ENCODE results near the gene SLC15A1. TPM values are rescaled to one million over a fixed set of nuclear protein-coding genes. Genes with fewer than 3 reads are reported as not detected.

SLC15A1 gene
- polyA plus RNA-seq, 1 experiment, result not detected

- Histone ChIP-seq H3K9me3 (ENCODE audit: control insufficient read depth, insufficient read depth, low read length) (no peaks in the 10 kb centered on the region), H3K4me3 (ENCODE audit: low read depth, low read length) (no peak overlapping the region), H3K27me3 (ENCODE audit: control insufficient read depth, insufficient read depth, low read length) (peaks cover 13% of the 10 kb centered on the region), H3K27ac (ENCODE audit: low read depth, low read length) (no peak overlapping the region)
- TF ChIP-seq CTCF (IDR thresholded peaks at IDR 0.05; ENCODE audit: low read depth, low read length), result no peak
- no peak for DNase-seq (ENCODE audit: low read depth, low spot score)
- POLR2A ChIA-PET, result no interaction called here
- CTCF ChIA-PET, result no interaction called here
Observed at GRCh38 chr13:98706446-98707110, 45.9 kb downstream of the SLC15A1 start.

DNA sequence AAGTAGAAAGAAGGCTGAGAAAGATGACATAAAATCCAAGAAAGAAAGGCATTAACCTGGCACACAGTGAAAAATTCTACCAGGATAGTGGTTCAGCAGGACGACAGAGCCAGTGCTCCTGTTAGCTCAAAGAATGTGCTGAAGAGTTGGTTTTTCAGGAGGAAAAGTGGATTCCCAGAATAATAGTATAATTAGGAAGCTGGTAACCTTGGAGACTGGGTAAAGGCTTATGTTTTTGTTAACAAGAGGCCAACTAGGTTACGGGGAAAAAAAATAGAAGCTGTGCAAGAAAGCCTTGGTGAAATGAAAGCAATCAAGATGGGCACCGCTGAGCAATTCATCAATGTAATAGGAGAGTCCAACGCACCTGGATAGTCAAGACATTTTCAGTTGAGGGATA, 54.7 kb downstream of the SLC15A1 start:
- Histone ChIP-seq H3K4me3 (ENCODE audit: low read depth, low read length) (no peak overlapping the region), H3K9me3 (ENCODE audit: control insufficient read depth, insufficient read depth, low read length) (no peaks in the 10 kb centered on the region), H3K27me3 (ENCODE audit: control insufficient read depth, insufficient read depth, low read length) (peaks cover 4% of the 10 kb centered on the region), H3K27ac (ENCODE audit: low read depth, low read length) (no peak overlapping the region)
- CTCF ChIA-PET, result no interaction called here
- no peak for DNase-seq (ENCODE audit: low read depth, low spot score)
- no peak for TF ChIP-seq CTCF (IDR thresholded peaks at IDR 0.05; ENCODE audit: low read depth, low read length)
- POLR2A ChIA-PET, result no interaction called here

- ChIA-PET POLR2A (no interaction called here), CTCF (interaction anchor here (0.8 to 1.3 kb wide), 3 partner anchors 9 to 743 kb away, joined by 3 read pairs; no protein-coding TSS in a partner anchor)
- no peak for TF ChIP-seq CTCF (IDR thresholded peaks at IDR 0.05; ENCODE audit: low read depth, low read length)
- H3K27me3 ChIP-seq (ENCODE audit: control insufficient read depth, insufficient read depth, low read length), result peaks cover 2% of the 10 kb centered on the region
- H3K9me3 ChIP-seq (ENCODE audit: control insufficient read depth, insufficient read depth, low read length), result no peaks in the 10 kb centered on the region
- DNase-seq (ENCODE audit: low read depth, low spot score), result no peak
- H3K4me3 ChIP-seq (ENCODE audit: low read depth, low read length), result no peak overlapping the region
- H3K27ac ChIP-seq (ENCODE audit: low read depth, low read length), result no peak overlapping the region
Observed at GRCh38 chr13:98693756-98694155, 58.7 kb downstream of the SLC15A1 start.

GRCh38 chr13:98691360-98691759, 61.1 kb downstream of the SLC15A1 start:
- no peak overlapping the region for H3K27ac ChIP-seq (ENCODE audit: low read depth, low read length)
- H3K4me3 ChIP-seq (ENCODE audit: low read depth, low read length), result no peak overlapping the region
- ChIA-PET POLR2A (no interaction called here), CTCF (no interaction called here)
- no peak for DNase-seq (ENCODE audit: low read depth, low spot score)
- H3K27me3 ChIP-seq (ENCODE audit: control insufficient read depth, insufficient read depth, low read length), result no peaks in the 10 kb centered on the region
- no peak for TF ChIP-seq CTCF (IDR thresholded peaks at IDR 0.05; ENCODE audit: low read depth, low read length)
- no peaks in the 10 kb centered on the region for H3K9me3 ChIP-seq (ENCODE audit: control insufficient read depth, insufficient read depth, low read length)

DNA sequence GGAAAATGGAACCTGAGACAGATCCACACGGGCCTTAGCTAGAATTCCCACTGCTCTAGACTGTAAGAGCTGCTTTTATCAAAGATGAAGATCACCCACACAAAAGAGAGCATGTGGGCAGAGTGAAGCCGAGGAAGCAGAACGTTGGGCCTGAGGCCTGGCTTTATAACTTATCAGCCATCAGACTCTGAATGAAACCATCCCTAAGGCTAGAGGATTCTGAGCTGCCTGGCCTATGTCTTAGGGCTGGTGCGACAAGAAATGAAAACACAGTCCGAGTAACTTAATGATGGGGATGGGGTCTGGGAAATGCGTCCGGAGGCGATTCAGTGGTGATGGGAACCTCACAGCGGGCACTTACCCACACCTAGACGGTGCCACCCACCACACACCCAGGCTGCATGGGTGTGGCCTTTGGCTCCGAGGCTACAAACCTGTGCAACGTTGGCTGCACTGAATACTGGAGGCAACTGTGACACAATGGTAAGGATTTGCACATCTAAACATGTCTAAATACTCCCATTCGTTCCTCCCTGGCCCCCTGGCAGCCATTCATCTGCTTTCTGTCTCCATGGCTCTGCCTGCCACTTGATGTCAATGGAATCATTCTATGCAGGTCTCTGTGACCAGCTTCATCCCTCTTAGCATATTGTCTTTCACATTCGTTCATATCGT, 62.0 kb downstream of the SLC15A1 start:
- DNase-seq (ENCODE audit: low read depth, low spot score), result no peak
- CTCF ChIA-PET, result no interaction called here
- Histone ChIP-seq H3K9me3 (ENCODE audit: control insufficient read depth, insufficient read depth, low read length) (no peaks in the 10 kb centered on the region), H3K27me3 (ENCODE audit: control insufficient read depth, insufficient read depth, low read length) (peaks cover 2% of the 10 kb centered on the region), H3K27ac (ENCODE audit: low read depth, low read length) (no peak overlapping the region), H3K4me3 (ENCODE audit: low read depth, low read length) (no peak overlapping the region)
- no peak for TF ChIP-seq CTCF (IDR thresholded peaks at IDR 0.05; ENCODE audit: low read depth, low read length)
- POLR2A ChIA-PET, result no interaction called here

Measured in AG04450 (cell line).